ENCODE measurements around the gene SSBP3. TPM values are rescaled to one million over a fixed set of nuclear protein-coding genes. Genes with fewer than 3 reads are reported as not detected.

SSBP3 gene
- total and polyA plus RNA-seq, 2 donors from 2014 or later = 33.3 to 49.6 TPM

DNA sequence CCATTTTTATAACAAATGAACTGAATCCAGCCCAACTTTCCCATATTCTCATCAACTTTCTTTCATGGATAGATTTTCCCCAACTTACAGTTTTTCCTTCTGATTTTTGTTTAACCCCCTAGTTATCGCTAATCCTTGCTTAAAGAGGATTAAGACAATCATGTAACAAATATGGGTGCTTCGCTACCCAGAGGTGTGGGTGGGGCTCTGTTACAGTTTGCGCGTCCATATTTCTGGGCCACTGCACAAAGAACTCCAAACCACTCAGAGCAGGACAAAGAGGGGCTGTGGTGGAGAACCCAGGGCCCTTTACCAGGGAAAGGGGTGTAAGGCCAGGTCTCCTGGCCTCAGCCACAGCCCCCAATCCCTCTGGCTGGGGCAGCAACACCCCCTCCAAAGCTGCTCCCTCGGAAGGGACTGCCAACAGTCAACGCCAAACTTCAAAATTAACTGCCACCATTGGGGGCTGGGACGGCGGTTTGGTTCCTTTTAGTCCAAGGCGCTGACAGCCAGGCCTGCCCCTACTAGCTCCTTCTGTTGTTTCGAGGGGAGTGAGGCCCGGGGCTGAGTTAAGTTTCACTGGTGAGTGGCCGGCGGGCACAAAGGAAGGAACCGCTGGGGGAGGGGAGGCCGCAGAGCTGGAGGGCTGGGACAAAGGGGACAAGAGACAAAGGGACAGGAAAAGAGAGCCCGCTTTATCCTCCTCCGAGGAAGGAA, 27.9 kb downstream of the SSBP3 start:
- intact Hi-C loops (cut with DNase I) = no loop called here
- Histone ChIP-seq H3K9ac (ENCODE audit: low read length in 3 of 3) (no peak overlapping the region), H3K27me3 (ENCODE audit: control insufficient read depth, insufficient read depth, low read length) (no peaks in the 10 kb centered on the region), H3K9me3 (ENCODE audit: control insufficient read depth in 2 of 3, insufficient read depth in 1 of 3, low read length in 3 of 3) (no peaks in the 10 kb centered on the region), H3K4me3 (ENCODE audit: low read length in 3 of 3) (no peak overlapping the region), H3K4me1 (ENCODE audit: control insufficient read depth in 2 of 3, insufficient read depth in 2 of 3, low read depth in 1 of 3, low read length in 3 of 3) (peaks cover 0 to 34% (median 21%) of the 10 kb centered on the region in 3 donors), H3K27ac (ENCODE audit: low read depth in 2 of 2, low read length in 2 of 2) (no peak overlapping the region), H3K36me3 (ENCODE audit: control insufficient read depth in 2 of 3, insufficient read depth in 3 of 3, low read length in 3 of 3) (peaks cover 0 to 7% (median 0%) of the 10 kb centered on the region in 3 donors)
- DNase-seq (peak in 4 of 5 donors; percentile 70 to 81 (median 76)), FAIRE-seq (no peak)
- TF ChIP-seq, protein P1, sequence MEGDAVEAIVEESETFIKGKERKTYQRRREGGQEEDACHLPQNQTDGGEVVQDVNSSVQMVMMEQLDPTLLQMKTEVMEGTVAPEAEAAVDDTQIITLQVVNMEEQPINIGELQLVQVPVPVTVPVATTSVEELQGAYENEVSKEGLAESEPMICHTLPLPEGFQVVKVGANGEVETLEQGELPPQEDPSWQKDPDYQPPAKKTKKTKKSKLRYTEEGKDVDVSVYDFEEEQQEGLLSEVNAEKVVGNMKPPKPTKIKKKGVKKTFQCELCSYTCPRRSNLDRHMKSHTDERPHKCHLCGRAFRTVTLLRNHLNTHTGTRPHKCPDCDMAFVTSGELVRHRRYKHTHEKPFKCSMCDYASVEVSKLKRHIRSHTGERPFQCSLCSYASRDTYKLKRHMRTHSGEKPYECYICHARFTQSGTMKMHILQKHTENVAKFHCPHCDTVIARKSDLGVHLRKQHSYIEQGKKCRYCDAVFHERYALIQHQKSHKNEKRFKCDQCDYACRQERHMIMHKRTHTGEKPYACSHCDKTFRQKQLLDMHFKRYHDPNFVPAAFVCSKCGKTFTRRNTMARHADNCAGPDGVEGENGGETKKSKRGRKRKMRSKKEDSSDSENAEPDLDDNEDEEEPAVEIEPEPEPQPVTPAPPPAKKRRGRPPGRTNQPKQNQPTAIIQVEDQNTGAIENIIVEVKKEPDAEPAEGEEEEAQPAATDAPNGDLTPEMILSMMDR (IDR thresholded peaks at IDR 0.05; ENCODE audit: borderline replicate concordance, extremely low read depth, insufficient read depth) = no peak

DNA sequence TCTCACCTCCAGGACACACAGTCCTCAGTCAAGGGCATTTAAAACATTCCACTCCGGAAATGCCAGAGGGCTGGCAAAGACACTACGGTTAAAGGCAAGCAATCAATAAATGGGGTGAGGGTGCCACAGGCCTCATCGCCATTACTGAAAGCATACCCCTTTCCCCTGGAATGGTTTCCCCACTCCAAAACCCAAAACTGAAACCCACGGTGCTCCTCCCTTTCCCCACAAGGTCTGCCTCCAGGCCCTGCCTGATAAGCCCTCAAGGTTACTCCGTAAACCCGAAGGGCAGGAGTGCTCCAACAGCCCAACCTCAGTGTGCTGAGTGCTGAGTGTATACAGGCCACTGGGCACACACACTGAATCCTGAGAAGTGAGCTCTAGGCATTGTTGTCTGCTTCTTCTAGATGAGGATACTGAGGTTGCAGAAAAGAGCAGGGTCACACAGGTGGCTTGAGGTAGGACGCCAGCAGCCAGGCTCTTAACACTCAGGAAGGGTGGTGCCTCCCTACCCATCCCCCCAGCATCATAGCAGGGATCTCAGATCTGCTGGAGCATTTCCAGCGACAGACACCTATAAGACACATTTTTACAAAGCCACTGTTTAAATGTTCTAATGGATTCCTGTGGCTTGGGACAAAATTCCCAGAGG, 29.0 kb downstream of the SSBP3 start:
- Histone ChIP-seq H3K4me3 (ENCODE audit: low read length in 3 of 3) (no peak overlapping the region), H3K4me1 (ENCODE audit: control insufficient read depth in 2 of 3, insufficient read depth in 2 of 3, low read depth in 1 of 3, low read length in 3 of 3) (peaks cover 0 to 36% (median 26%) of the 10 kb centered on the region in 3 donors), H3K27ac (ENCODE audit: low read depth in 2 of 2, low read length in 2 of 2) (peak overlapping the region; percentile 3 to 39), H3K9ac (ENCODE audit: low read length in 3 of 3) (peak overlapping the region in 1 of 3 donors; percentile 34), H3K36me3 (ENCODE audit: control insufficient read depth in 2 of 3, insufficient read depth in 3 of 3, low read length in 3 of 3) (peaks cover 0 to 7% (median 0%) of the 10 kb centered on the region in 3 donors), H3K9me3 (ENCODE audit: control insufficient read depth in 2 of 3, insufficient read depth in 1 of 3, low read length in 3 of 3) (no peaks in the 10 kb centered on the region), H3K27me3 (ENCODE audit: control insufficient read depth, insufficient read depth, low read length) (no peaks in the 10 kb centered on the region)
- FAIRE-seq (no peak), DNase-seq (no peak)
- TF ChIP-seq, protein P1 (IDR thresholded peaks at IDR 0.05; ENCODE audit: borderline replicate concordance, extremely low read depth, insufficient read depth) = no peak
- intact Hi-C loops (cut with DNase I) = no loop called here

DNA sequence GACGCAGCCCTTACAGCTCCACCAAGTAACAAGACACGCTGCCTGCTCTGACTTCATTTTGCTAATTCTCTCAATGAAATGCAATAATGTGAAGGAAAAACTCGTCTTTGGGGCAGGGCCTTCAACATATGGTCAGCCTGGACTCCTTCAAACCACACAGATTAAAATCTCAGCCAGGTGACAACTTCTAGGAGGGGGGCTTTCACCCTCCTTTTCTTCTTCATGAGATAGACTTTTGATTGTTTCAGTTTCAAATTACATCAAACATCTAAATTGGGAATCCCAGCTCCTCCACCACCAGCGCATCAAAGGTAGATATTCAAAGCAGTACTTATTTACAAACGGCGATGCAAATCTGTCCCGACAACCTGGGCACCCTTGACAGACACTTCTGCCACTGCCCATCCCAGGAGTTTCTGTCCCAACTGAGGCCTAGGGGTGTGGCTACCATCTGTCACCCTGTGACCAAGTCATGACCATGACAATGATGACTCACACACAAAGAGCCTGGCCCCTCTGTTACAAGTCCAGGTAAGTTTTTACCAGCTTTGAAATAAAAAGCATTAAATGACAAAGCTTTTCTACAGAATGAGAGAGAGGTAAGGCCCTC, 29.7 kb downstream of the SSBP3 start:
- Histone ChIP-seq H3K9ac (ENCODE audit: low read length in 3 of 3) (peak overlapping the region in 1 of 3 donors; percentile 34), H3K9me3 (ENCODE audit: control insufficient read depth in 2 of 3, insufficient read depth in 1 of 3, low read length in 3 of 3) (no peaks in the 10 kb centered on the region), H3K36me3 (ENCODE audit: control insufficient read depth in 2 of 3, insufficient read depth in 3 of 3, low read length in 3 of 3) (peaks cover 0 to 7% (median 0%) of the 10 kb centered on the region in 3 donors), H3K4me1 (ENCODE audit: control insufficient read depth in 2 of 3, insufficient read depth in 2 of 3, low read depth in 1 of 3, low read length in 3 of 3) (peaks cover 0 to 41% (median 32%) of the 10 kb centered on the region in 3 donors), H3K27me3 (ENCODE audit: control insufficient read depth, insufficient read depth, low read length) (no peaks in the 10 kb centered on the region), H3K4me3 (ENCODE audit: low read length in 3 of 3) (no peak overlapping the region), H3K27ac (ENCODE audit: low read depth in 2 of 2, low read length in 2 of 2) (peak overlapping the region in 1 of 2 donors; percentile 3)
- DNase-seq (no peak), FAIRE-seq (no peak)
- intact Hi-C loops (cut with DNase I) = no loop called here
- TF ChIP-seq, protein P1 (IDR thresholded peaks at IDR 0.05; ENCODE audit: borderline replicate concordance, extremely low read depth, insufficient read depth) = no peak
